ENCODE measurements around the gene DDX52. TPM values are rescaled to one million over a fixed set of nuclear protein-coding genes. Genes with fewer than 3 reads are reported as not detected.
A peak's percentile ranks its signal among the peaks of the same experiment; 100 is the strongest.

Gene DDX52
- total and polyA plus RNA-seq, 2 of the 13 experiments (the other 11 are each of a cell fraction or from before 2014, with no cell fraction given), result 8.9 to 36.1 TPM

DNA sequence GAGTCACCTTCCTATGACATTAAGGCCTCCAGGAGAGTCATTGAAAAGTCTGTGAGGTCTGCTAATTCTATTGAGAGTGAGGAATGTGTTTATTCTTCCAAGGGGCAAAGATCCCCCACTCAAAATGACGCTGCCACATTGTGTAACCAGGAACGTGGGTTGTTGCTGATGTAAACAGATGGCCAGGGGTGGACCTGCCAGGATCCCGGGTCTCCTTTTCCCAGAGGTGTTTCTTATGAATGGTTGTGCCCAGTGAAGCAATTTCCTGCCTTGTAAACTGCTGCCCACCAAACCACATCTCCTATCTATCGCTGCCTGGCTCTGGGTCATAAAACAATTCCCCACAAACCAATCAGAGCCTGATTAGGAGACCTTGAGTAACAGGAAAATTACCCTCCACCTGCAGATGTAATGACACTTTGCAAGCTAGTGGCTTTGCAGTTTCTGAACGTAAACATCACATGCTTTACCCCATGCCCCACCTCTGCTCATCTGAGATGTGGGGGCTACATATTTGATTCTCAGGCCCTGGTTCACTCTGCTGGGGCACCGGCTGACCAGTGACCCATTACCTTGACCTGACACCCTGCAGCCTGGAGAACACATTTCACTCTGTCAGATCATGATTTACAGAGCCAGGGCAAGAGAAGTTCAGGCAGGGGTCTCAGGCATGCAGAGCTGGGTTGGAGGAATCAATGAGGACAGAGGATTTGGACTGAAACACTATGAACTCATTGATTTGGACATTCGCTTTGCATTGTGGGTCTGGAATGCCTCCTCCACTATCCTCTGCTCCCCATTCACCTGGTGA lies 33.1 kb upstream of the DDX52 start (continued):
- TF ChIP-seq ASH2L (IDR thresholded peaks at IDR 0.05; ENCODE audit: insufficient read length, low read depth, low read length) (peak; percentile 48), ZNF101 (CRISPR knock-in tag; IDR thresholded peaks at IDR 0.05; ENCODE audit: borderline replicate concordance, low read depth) (no peak), ONECUT2 (CRISPR knock-in tag; IDR thresholded peaks at IDR 0.05) (peak; percentile 84), SIX4 (CRISPR knock-in tag; IDR thresholded peaks at IDR 0.05) (no peak), ZNF839 (CRISPR knock-in tag; IDR thresholded peaks at IDR 0.05; ENCODE audit: borderline replicate concordance) (no peak), DPF2 (CRISPR knock-in tag; IDR thresholded peaks at IDR 0.05; ENCODE audit: borderline replicate concordance, low read depth) (peak; percentile 59; the same call in 1 of the 2 replicates), POLR2G (IDR thresholded peaks at IDR 0.05; ENCODE audit: low read depth, low read length) (no peak), RAD21 (CRISPR knock-in tag; IDR thresholded peaks at IDR 0.05) (no peak), ZBTB40 (IDR thresholded peaks at IDR 0.05) (no peak), ZBTB40 (CRISPR knock-in tag; IDR thresholded peaks at IDR 0.05) (no peak), YEATS4 (CRISPR knock-in tag; IDR thresholded peaks at IDR 0.05; ENCODE audit: borderline replicate concordance) (peak; percentile 74; the same call in 1 of the 2 replicates), BCL6 (CRISPR knock-in tag; IDR thresholded peaks at IDR 0.05) (peak; percentile 64), PPARG (CRISPR knock-in tag; conservative IDR thresholded peaks at IDR 0.05) (peak; percentile 14; the same call in 1 of the 2 replicates)
- TF ChIP-seq, protein P1, sequence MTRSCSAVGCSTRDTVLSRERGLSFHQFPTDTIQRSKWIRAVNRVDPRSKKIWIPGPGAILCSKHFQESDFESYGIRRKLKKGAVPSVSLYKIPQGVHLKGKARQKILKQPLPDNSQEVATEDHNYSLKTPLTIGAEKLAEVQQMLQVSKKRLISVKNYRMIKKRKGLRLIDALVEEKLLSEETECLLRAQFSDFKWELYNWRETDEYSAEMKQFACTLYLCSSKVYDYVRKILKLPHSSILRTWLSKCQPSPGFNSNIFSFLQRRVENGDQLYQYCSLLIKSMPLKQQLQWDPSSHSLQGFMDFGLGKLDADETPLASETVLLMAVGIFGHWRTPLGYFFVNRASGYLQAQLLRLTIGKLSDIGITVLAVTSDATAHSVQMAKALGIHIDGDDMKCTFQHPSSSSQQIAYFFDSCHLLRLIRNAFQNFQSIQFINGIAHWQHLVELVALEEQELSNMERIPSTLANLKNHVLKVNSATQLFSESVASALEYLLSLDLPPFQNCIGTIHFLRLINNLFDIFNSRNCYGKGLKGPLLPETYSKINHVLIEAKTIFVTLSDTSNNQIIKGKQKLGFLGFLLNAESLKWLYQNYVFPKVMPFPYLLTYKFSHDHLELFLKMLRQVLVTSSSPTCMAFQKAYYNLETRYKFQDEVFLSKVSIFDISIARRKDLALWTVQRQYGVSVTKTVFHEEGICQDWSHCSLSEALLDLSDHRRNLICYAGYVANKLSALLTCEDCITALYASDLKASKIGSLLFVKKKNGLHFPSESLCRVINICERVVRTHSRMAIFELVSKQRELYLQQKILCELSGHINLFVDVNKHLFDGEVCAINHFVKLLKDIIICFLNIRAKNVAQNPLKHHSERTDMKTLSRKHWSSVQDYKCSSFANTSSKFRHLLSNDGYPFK (CRISPR knock-in tag; IDR thresholded peaks at IDR 0.05; ENCODE audit: borderline replicate concordance), result no peak
- TF ChIP-seq, protein P2, sequence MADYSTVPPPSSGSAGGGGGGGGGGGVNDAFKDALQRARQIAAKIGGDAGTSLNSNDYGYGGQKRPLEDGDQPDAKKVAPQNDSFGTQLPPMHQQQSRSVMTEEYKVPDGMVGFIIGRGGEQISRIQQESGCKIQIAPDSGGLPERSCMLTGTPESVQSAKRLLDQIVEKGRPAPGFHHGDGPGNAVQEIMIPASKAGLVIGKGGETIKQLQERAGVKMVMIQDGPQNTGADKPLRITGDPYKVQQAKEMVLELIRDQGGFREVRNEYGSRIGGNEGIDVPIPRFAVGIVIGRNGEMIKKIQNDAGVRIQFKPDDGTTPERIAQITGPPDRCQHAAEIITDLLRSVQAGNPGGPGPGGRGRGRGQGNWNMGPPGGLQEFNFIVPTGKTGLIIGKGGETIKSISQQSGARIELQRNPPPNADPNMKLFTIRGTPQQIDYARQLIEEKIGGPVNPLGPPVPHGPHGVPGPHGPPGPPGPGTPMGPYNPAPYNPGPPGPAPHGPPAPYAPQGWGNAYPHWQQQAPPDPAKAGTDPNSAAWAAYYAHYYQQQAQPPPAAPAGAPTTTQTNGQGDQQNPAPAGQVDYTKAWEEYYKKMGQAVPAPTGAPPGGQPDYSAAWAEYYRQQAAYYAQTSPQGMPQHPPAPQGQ (CRISPR knock-in tag; IDR thresholded peaks at IDR 0.05; ENCODE audit: borderline replicate concordance), result no peak

All from HepG2 (cell line).